H9 (cell line): ENCODE measurements around the gene ITGA2. TPM values are rescaled to one million over a fixed set of nuclear protein-coding genes. Genes with fewer than 3 reads are reported as not detected.
A peak's percentile ranks its signal among the peaks of the same experiment; 100 is the strongest.

Experiments used
- DNase-seq: peaks from one replicate; pipeline ENCODE4 v3.0.0-alpha.2; 2017
- H2AFZ ChIP-seq: one replicate; pipeline ENCODE4 v1.6.1; 2013; ENCODE audit warnings: mild to moderate bottlenecking, low read length, control low read depth, moderate library complexity
- H2AK5ac ChIP-seq: 2 replicates; pipeline ENCODE4 v1.6.1; 2013; ENCODE audit warnings: low read length, control low read depth, mixed read lengths; ENCODE audit not compliant: insufficient read length
- H2BK120ac ChIP-seq: one replicate; pipeline ENCODE4 v1.6.1; 2013; ENCODE audit warnings: low read depth, mild to moderate bottlenecking, low read length, control low read depth, inconsistent platforms; ENCODE audit not compliant: poor library complexity, severe bottlenecking
- H2BK12ac ChIP-seq: 2 replicates; pipeline ENCODE4 v1.6.1; 2013; ENCODE audit warnings: low read length, control low read depth, mixed read lengths, low read depth; ENCODE audit not compliant: insufficient read length
- H2BK15ac ChIP-seq: 2 replicates; pipeline ENCODE4 v1.6.1; 2013; ENCODE audit warnings: low read depth, low read length, control low read depth
- H2BK20ac ChIP-seq: one replicate; pipeline ENCODE4 v1.6.1; 2013; ENCODE audit warnings: low read depth, mild to moderate bottlenecking, low read length, control low read depth, inconsistent platforms; ENCODE audit not compliant: poor library complexity, severe bottlenecking
- H2BK5ac ChIP-seq: 2 replicates; pipeline ENCODE4 v1.6.1; 2013; ENCODE audit warnings: low read length, control low read depth, mixed read lengths; ENCODE audit not compliant: insufficient read length
- H3K14ac ChIP-seq: 2 replicates; pipeline ENCODE4 v1.6.1; 2013; ENCODE audit warnings: low read length, control low read depth; ENCODE audit not compliant: insufficient read depth
- H3K18ac ChIP-seq: 2 replicates; pipeline ENCODE4 v1.6.1; 2013; ENCODE audit warnings: low read depth, mild to moderate bottlenecking, mixed read lengths, low read length, control low read depth; ENCODE audit not compliant: insufficient read length
- H3K23ac ChIP-seq: 2 replicates; pipeline ENCODE4 v1.6.1; 2013; ENCODE audit warnings: low read length, control low read depth, mixed read lengths, low read depth; ENCODE audit not compliant: insufficient read length
- H3K23me2 ChIP-seq: 2 replicates; pipeline ENCODE4 v1.6.1; 2013; ENCODE audit warnings: low read depth, mild to moderate bottlenecking, mixed read lengths, low read length, control low read depth; ENCODE audit not compliant: insufficient read length, poor library complexity, severe bottlenecking
- H3K27ac ChIP-seq: 2 replicates; pipeline ENCODE4 v1.5.1; 2013; ENCODE audit warnings: low read length, control low read depth, mixed read lengths, low read depth; ENCODE audit not compliant: insufficient read length
- H3K27me3 ChIP-seq: 2 replicates; pipeline ENCODE4 v1.6.1; 2013; ENCODE audit warnings: low read length, control low read depth, inconsistent platforms; ENCODE audit not compliant: insufficient read depth
- H3K4ac ChIP-seq: 2 replicates; pipeline ENCODE4 v1.6.1; 2013; ENCODE audit warnings: low read depth, mild to moderate bottlenecking, control low read depth, inconsistent platforms, low read length, moderate library complexity
- H3K4me1 ChIP-seq: 2 replicates; pipeline ENCODE4 v1.6.1; 2013; ENCODE audit warnings: low read length, control low read depth, inconsistent platforms; ENCODE audit not compliant: insufficient read depth
- H3K4me2 ChIP-seq: 2 replicates; pipeline ENCODE4 v1.6.1; 2013; ENCODE audit warnings: low read length, control low read depth, mixed read lengths; ENCODE audit not compliant: insufficient read length, insufficient read depth
- H3K56ac ChIP-seq: 2 replicates; pipeline ENCODE4 v1.6.1; 2013; ENCODE audit warnings: low read depth, mild to moderate bottlenecking, mixed read lengths, low read length, control low read depth; ENCODE audit not compliant: insufficient read length
- H3K79me1 ChIP-seq: 2 replicates; pipeline ENCODE4 v1.6.1; 2013; ENCODE audit warnings: low read depth, mild to moderate bottlenecking, moderate library complexity, low read length, control low read depth, inconsistent platforms; ENCODE audit not compliant: insufficient read depth, poor library complexity, severe bottlenecking
- H3K79me2 ChIP-seq: 2 replicates; pipeline ENCODE4 v1.6.1; 2013; ENCODE audit warnings: low read length, control low read depth, inconsistent platforms; ENCODE audit not compliant: insufficient read depth
- H3K9ac ChIP-seq: 2 replicates; pipeline ENCODE4 v1.6.1; 2013; ENCODE audit warnings: low read length, control low read depth, mixed read lengths; ENCODE audit not compliant: insufficient read length; ENCODE audit errors: extremely low read depth
- H3K9me3 ChIP-seq: one replicate; pipeline ENCODE4 v1.6.1; 2013; ENCODE audit warnings: low read depth, low read length, inconsistent platforms; ENCODE audit not compliant: control insufficient read depth
- H3T11ph ChIP-seq: one replicate; pipeline ENCODE4 v1.6.1; 2013; ENCODE audit warnings: mild to moderate bottlenecking, low read length, control low read depth, inconsistent platforms
- H4K20me1 ChIP-seq: one replicate; pipeline ENCODE4 v1.6.1; 2013; ENCODE audit not compliant: control insufficient read depth, insufficient read length, insufficient read depth
- H4K5ac ChIP-seq: 2 replicates; pipeline ENCODE4 v1.6.1; 2013; ENCODE audit warnings: low read depth, mild to moderate bottlenecking, mixed read lengths, low read length, control low read depth; ENCODE audit not compliant: insufficient read length
- H4K8ac ChIP-seq: replicated peaks from 2 replicates; pipeline ENCODE4 v1.6.1; 2013; ENCODE audit warnings: low read length, control low read depth, mixed read lengths, low read depth; ENCODE audit not compliant: insufficient read length
- H4K91ac ChIP-seq: 2 replicates; pipeline ENCODE4 v1.6.1; 2013; ENCODE audit warnings: low read depth, mild to moderate bottlenecking, moderate library complexity, mixed read lengths, low read length, control low read depth; ENCODE audit not compliant: insufficient read length
- H3K27ac Mint-ChIP-seq, 3 experiments: 2 replicates in 2 of 3; 3 replicates in 1 of 3; pipeline ENCODE4 v1.8.0; 2020 to 2021; ENCODE audit warnings: mixed read lengths in 3 of 3, mild to moderate bottlenecking in 1 of 3, moderate library complexity in 1 of 3
- H3K27me3 Mint-ChIP-seq: 2 replicates; pipeline ENCODE4 v1.8.0; 2021; ENCODE audit warnings: low read depth, mild to moderate bottlenecking, moderate library complexity, mixed read lengths
- H3K36me3 Mint-ChIP-seq, 3 experiments: 2 replicates in 2 of 3; 3 replicates in 1 of 3; pipeline ENCODE4 v1.8.0; 2020 to 2021; ENCODE audit warnings: low read depth in 3 of 3, mixed read lengths in 3 of 3; ENCODE audit not compliant: insufficient read depth in 1 of 3
- H3K4me1 Mint-ChIP-seq, 2 experiments: 2 replicates each; pipeline ENCODE4 v1.8.0; 2020; ENCODE audit warnings: mixed read lengths in 2 of 2
- H3K4me3 Mint-ChIP-seq, 2 experiments: 2 replicates in 1 of 2; 3 replicates in 1 of 2; pipeline ENCODE4 v1.8.0; 2020 to 2021; ENCODE audit warnings: mild to moderate bottlenecking in 2 of 2, mixed read lengths in 2 of 2, moderate library complexity in 1 of 2
- H3K9me3 Mint-ChIP-seq, 2 experiments: 2 replicates in 1 of 2; 3 replicates in 1 of 2; pipeline ENCODE4 v1.8.0; 2020; ENCODE audit warnings: mild to moderate bottlenecking in 2 of 2, mixed read lengths in 2 of 2, moderate library complexity in 1 of 2
- WGBS: extraction: QIAGEN DNeasy Blood & Tissue Kit; methylation state at CpG from one replicate; pipeline ENCODE4 v1.1.7; 2013; ENCODE audit warnings: missing lambda C conversion rate, low lambda C conversion rate, mixed read lengths; ENCODE audit not compliant: insufficient read length; ENCODE audit errors: extremely low coverage; 5-methylcytosine and 5-hydroxymethylcytosine counted together
- total RNA-seq: library from RNA; stranded (reverse); gene quantifications from 2 replicates; pipeline ENCODE4 v1.2.1, GENCODE V29; 2021
- TF ChIP-seq, protein P1 (sequence below): fragments of 200-600 bp; sonication (generic); conservative IDR thresholded peaks from 3 replicates; pipeline ENCODE4 v1.8.0; 2021; ENCODE audit warnings: antibody characterized with exemption, mild to moderate bottlenecking

The ITGA2 gene
- total RNA-seq, 1 experiment from 2014 or later = 3.0 TPM

DNA sequence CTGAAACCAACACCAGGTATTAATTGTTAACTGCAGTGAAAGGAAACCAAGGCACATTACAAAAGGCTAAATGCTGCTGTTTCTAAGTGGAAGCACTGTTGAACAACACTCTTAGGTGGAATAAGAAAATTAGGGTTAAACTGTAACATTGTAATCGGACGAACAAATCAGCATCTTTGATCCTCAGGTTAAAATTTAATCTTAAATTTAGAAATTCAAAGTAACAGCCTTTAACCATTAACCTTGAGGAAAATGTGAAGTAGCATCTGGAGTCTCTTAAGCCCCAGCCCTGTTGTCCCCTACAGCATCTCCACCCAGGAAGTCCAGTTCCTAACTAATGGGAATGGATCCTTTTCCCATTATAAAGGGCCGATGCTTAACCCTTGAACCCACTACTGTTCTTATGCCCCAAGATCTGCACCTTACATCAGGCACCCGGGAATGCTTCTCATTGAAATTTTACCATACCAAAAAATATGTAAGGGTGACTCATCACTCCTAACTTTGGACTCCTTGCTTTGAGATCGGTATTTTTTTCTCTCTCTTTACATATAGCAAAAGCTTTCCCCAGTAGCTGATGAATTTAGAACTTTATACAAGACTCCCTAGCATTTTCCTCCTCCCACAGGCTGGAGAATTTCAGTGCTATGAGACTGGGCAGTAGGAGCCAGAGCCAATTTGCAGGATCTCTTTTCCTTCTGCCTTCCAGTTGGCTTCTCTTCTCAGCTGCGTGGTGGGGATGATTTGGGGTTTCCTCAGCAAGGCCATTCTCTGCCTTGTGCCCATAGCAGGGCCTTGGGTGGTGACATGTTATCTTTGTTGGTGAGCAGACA lies 32.0 kb upstream of the ITGA2 start:
- Histone ChIP-seq H3K4me1 (no peaks in the 10 kb centered on the region; the same call in 1 of the 2 replicates), H3K9ac (no peak overlapping the region), H3K56ac (no peak overlapping the region), H2BK15ac (no peak overlapping the region), H3K27me3 (no peaks in the 10 kb centered on the region), H3K23ac (no peak overlapping the region), H4K91ac (no peak overlapping the region), H2AK5ac (no peak overlapping the region), H3K79me2 (no peaks in the 10 kb centered on the region), H2BK20ac (no peak overlapping the region), H4K20me1 (no peaks in the 10 kb centered on the region), H3K4ac (no peak overlapping the region), H3K18ac (no peak overlapping the region), H4K5ac (no peak overlapping the region), H2BK5ac (no peak overlapping the region), H3K27ac (no peak overlapping the region), H2AFZ (no peak overlapping the region), H3K79me1 (no peaks in the 10 kb centered on the region), H3K9me3 (no peaks in the 10 kb centered on the region), H2BK120ac (no peak overlapping the region), H3K14ac (no peak overlapping the region), H3K23me2 (no peaks in the 10 kb centered on the region), H3K4me2 (no peak overlapping the region), H3T11ph (no peak overlapping the region), H2BK12ac (no peak overlapping the region), H4K8ac (no peak overlapping the region)
- Mint-ChIP-seq H3K36me3 (no peaks in the 10 kb centered on the region), H3K9me3 (no peaks in the 10 kb centered on the region), H3K4me1 (peaks cover 16 to 17% of the 10 kb centered on the region in 2 experiments), H3K4me3 (no peak overlapping the region), H3K27ac (peak overlapping the region; percentile 16 to 84 (median 23); a peak in 3 of 7 replicates), H3K27me3 (no peaks in the 10 kb centered on the region)
- DNase-seq = no peak
- TF ChIP-seq, protein P1, sequence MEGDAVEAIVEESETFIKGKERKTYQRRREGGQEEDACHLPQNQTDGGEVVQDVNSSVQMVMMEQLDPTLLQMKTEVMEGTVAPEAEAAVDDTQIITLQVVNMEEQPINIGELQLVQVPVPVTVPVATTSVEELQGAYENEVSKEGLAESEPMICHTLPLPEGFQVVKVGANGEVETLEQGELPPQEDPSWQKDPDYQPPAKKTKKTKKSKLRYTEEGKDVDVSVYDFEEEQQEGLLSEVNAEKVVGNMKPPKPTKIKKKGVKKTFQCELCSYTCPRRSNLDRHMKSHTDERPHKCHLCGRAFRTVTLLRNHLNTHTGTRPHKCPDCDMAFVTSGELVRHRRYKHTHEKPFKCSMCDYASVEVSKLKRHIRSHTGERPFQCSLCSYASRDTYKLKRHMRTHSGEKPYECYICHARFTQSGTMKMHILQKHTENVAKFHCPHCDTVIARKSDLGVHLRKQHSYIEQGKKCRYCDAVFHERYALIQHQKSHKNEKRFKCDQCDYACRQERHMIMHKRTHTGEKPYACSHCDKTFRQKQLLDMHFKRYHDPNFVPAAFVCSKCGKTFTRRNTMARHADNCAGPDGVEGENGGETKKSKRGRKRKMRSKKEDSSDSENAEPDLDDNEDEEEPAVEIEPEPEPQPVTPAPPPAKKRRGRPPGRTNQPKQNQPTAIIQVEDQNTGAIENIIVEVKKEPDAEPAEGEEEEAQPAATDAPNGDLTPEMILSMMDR = no peak
- no CpG with 5 or more reads among the region's 6 CpGs for WGBS
